Activated T-cell treated with anti-CD3 and anti-CD28 coated beads, Interleukin-2, amount 50 U/mL, for 1 hour (primary cell): ENCODE data around the gene SOX5.
"Not testable (repeated sequence)": the region's sequence is repeated elsewhere in the genome, so short reads cannot be mapped to it uniquely, and the experiment has no call there.

Source experiments
- DNase-seq: peaks from one replicate; pipeline ENCODE4 v3.0.0-alpha.2; 2020

The SOX5 gene

DNA sequence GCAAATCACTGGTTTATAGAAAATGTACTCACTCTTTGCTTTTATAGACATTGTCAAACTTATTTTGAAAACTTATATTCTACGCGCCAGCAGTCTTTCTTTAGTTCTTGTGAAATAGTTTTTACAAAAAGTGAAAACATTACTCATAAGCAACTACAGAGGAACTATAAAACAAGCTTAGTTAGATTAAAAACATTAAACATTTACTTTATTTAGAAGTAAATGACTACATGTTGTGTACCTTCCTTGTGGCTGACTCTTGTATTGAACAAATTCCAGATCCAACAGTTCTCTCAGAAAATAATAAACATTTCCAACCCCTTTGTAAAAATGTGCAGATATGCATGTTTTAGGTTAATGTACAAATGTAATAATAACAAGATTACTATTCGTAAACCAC, 198.5 kb downstream of the SOX5 start:
- DNase-seq = no peak

DNA sequence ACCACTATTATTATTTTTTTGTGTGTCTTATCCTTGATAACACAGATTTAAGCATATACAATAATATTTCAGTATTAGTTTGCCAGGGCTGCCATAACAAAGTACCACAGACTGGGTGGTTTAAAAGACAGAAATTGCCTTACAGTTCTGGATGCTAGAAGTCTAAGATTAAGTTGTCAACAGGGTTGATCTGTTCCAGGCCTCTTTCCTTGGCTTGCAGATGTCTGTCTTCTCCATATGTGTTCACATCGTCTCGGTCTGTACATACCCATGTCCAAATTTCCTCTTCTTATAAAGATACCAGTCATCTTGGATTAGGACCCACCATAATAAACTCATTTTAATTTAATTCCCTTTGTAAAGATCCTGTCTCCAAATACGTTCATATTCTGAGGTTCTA, 204.8 kb downstream of the SOX5 start:
- no peak for DNase-seq

DNA sequence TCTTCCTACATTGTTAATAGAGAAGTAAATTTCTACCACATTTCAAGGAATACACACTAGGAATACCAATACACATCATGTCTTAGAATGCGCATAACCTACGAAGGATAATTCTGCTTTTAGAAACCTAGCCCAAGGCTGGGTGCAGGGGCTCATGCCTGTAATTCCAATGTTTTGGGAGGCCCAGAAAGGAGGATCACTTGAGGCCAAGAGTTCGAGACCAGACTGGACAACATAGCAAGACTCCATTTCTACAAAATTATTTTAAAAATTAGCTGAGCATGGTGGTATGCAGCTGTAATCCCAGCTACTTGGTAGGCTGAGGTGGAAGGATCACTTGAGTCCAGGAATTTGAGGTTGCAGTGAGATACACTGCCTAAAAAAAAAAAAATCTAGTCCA, 206.9 kb downstream of the SOX5 start:
- DNase-seq = no peak

DNA sequence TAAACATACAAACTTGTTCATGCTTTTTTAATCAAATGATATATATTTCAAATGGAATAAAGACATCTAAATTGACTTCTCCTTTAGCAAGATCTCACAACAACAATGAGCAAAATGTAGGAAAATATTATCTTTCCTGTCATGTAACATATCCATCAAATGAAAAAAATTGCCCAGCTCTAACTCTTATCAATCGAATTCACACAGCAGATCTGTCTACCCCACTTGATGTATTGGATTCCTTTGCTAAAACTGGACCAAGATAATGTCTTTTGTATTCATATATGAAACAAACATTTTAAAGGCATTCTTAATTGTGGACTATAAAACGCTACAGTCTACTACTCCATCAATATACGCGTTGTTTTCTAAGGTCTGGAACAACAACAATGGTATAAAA, 218.0 kb downstream of the SOX5 start:
- DNase-seq = no peak

DNA sequence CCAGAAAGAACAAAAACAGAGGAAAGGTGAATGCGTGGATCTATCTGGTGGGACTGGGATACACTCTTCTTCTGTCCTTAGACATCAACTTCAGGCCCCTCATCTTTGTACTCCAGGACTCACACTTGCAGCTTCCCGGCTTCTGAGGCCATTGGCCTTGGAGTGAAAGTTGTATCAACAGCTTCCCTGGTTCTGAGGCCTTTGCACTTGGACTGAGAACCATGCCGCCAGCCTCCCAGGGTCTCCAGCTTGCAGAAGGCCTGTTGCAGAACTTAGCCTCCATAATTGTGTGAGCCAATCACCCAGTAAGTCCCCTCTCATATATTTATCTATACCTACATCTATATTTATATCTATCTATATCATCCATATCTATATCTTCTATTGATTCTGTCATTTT, 218.4 kb downstream of the SOX5 start:
- DNase-seq = no peak

DNA sequence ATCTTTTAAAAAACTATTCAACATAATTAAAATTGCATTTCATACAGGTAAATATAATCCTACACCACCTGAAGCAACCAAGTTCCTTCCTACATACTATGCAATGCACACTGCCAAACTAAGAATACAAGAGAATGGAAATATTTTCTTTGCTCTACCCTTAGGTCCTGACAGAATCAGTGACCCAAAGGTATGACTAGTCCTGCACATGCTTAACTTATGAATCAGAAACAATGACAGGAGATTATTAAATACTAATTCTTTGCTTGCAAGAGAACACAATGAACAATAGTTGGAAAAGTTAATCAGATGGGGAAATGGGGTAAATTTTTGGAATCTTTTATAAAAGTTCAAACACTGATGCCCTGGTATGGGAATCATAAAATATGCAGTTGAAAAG, 220.1 kb downstream of the SOX5 start:
- no peak for DNase-seq

DNA sequence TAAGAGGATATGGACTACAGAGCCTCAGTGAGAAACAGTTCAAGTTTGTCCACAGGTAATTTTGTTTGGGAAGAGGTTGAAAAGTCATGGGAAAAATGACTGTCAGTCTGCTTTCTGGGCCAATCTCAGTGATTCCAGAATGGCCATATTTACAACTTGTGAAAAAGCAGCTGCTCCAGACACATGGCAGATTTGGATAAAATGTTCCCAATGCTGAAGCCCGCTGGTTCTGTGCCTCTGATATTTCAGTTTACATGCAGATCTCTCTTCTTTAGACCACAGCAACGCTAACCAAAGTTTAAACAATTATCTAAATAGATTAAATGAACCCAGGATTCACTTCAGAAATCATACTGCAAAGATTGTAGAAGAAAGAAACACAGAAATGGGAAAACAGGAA, 222.8 kb downstream of the SOX5 start:
- DNase-seq = no peak

DNA sequence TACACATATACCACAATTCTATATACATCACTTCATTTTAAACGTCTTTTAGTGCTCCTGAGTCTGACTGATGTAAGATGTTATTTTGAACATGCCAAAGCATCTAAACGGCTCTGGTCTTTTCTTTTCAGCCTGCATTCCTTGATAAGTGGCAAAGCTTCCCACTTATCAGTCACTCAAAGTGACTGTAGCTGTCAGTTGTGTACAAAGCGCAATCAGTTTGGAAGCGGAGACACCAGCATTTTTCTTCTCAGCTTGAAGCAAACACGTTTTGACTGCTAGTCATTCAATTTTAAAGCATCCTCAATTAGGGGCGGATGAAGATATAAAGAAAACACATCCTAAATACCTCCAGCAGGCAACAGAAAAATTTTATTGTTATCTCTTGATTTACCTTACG, 226.8 kb downstream of the SOX5 start:
- DNase-seq = no peak

DNA sequence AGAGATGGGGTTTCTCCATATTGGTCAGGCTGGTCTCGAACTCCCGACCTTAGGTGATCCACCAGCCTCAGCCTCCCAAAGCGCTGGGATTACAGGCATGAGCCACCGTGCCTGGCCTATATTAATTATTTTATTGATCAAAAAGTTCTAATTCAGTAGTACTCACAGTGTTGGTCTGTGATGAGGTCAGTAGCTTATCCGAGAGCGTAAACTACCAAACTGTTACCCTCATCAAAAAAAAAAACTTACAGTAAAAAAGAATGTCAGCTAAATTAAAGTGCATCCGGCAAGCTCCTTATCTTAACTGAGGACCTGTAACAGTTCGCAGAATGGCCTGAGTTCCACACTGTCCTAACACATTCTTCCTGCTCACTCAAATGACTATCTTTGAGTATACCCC, 228.2 kb downstream of the SOX5 start:
- DNase-seq = no peak

DNA sequence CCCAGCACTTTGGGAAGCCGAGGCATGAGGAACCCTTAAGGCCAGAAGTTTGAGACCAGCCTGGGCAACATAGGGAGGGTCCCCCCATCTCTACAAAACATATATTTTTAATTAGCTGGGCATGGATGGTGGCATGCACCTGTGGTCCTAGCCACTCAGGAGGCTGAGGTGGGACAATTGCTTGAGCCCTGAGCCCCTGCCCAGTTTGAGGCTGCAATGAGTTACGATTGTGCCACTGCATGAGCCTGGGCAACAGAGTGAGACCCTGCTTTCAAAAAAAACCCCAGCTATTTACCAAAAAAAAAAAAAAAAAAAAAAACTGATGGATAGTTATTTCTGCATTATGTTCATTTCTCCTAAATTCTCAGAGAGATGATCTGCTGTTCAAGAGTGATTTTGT, 230.0 kb downstream of the SOX5 start:
- no peak for DNase-seq

DNA sequence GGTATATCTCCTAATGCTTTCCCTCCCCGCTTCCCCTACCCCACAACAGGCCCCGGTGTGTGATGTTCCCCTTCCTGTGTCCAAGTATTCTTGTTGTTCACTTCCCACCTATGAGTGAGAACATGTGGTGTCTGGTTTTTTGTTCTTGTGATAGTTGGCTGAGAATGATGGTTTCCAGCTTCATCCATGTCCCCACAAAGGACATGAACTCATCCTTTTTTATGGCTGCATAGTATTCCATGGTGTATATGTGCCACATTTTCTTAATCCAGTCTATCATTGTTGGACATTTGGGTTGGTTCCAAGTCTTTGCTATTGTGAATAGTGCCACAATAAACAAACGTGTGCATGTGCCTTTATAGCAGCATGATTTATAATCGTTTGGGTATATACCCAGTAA, 239.1 kb downstream of the SOX5 start:
- not testable (repeated sequence) for DNase-seq

DNA sequence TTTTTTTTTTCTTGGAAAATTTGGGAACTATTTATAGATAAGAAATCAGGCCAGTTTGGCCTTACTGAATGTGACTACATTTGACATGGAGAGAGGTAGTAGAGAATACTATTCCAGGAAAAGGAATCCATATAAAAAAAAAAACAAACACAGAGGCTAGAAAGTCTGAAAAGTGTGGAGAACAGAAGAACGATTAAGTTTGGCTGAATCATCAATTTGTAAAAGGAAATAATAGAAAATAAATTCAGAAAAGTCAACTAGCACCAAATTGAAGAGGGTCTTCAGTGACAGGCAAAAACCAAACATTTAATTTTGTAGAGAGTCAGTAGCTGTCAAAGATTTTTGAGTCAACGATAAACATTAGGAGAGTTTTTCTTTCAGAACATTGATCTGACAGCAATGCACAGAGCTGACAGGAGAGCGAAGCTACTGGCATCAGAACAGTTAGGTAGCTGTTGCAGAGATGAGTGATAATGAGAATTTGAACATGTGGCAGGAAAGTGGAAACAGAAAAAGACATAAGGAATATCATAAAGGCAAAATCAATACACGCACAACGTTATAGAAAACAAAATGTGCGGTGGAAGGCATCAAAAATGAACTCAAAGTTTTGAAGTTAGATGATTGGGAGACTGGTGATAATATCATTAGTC, 241.2 kb downstream of the SOX5 start:
- DNase-seq = no peak

DNA sequence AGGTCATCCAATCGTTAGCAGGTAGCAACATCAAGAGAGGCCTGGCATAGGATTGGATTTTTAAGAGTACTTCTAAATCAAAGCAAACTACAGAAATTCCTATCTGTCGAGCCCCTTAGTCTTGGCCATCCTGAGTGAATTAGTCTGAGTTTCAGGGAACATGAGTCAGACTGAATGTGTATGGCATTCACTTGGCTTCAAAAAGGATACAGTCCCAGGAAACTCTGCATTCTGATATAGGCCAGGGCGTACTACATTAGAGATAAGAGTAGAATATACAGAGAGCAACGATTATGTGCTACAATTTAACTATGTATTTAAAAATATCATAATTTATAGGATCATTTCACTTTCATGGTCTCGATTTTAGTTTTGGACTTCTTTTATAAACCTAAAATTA, 242.2 kb downstream of the SOX5 start:
- no peak for DNase-seq

DNA sequence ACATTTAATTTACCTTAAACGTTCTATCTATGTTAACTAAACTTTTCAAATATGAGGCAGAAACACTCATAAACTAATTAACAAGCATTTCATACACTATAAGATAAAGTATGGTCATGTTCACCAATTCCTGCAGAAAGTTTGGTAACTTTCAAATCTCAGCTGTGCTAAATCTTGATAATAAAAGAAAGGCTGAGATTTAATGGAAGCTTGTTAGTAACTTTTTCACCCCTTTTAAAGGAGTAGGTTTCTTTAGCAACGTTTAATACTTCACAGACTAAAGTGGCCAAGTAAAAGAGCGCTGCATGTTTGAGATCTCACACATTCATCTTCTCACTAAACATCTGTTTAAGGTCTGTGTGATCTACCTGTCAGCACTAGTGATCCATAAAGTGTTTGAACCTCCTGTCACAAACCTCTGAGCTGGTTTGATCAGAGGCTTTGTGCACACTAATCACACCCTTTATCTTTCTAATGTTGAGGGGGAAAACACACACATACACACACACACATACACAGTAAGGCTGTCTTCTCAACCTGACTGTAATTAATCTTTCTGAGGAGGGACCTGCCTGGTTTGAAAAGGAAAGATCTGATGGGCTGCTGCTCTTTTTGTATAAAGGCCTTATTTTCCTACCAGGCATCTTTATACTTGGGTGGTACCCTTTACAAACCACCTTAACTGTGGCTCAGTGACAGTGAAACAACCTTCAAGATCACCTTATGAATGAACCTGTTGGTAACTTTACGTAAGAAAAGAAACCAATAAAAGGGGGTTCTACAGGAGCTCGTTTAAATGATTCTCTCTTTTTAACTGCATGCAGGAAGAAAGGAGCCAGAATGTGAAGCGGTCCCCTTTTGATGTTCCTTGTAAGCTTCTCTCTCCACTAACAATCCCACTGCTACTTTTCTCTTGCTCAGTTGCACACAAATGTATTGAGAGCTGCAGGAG, 244.2 kb downstream of the SOX5 start:
- no peak for DNase-seq

DNA sequence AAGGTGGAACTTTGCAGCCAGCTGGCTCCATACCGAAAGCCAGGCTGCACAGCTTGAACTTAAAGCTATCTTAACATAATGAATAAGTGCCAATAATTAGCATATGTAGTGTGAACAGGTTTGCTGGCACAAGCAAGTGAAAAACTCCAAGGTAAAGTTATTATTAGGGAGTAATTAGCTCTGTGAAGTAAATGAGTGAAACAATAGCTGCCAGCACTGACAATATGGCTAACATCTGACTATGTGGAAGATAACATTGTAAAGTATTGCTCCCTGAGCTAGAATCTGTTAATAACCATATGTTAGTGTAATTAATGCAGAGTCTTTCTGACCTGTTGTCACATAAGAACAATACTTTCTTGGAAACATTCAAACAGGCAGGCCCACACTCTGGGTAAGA, 246.4 kb downstream of the SOX5 start:
- no peak for DNase-seq

DNA sequence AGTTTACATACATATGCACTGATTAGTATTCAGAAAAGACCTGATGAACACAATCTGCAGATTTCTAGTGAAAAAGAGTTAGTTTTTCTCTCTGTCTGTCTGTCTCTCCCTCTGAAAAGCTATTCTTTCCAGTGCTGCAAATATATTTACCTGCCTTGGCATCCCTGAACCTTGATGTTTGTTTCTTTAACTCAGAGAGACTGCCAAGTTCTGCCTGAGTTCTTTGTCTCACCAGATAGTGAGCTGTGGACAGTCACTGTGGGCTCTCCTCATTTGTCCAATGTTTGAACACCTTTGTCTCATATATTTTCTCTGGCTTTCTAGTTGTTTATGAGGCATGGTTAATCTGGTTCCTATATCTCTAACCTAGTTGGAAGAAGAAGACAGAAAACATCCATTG, 250.4 kb downstream of the SOX5 start:
- DNase-seq = no peak

DNA sequence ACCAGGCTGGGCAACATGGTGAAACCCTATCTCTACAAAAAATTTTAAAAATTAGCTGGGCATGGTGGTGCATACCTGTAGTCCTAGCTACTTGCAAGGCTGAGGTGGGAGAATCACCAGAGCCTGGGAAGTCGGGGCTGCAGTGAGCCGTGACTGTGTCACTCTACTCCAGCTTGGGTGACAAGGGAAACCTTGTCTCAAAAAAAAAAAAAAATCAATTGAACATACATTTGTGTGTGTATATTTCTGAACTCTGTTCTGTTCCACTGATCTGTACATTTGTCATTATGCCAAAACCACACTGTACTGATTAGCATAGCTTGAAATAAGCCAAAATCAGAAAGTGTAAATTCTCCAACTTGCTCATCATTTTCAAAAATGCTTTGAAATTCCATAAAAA, 254.6 kb downstream of the SOX5 start:
- DNase-seq = no peak

DNA sequence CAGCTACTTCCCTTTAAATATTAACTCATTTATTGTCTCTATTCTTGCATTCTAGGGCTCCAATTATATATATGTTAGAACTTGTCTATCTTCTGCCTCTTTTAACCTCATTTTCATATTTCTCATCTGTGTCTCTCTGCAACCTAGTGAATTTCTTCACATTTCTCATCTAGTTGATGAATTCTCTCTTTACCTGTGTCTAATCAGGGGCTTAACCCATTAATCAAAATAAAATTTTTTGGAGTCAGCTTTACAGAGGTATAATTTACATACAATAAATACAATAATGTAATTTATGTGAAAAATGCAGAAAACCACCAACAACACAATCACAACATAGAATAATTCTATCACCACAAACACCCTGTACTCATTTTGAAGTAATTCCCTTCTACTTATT, 255.2 kb downstream of the SOX5 start:
- DNase-seq = no peak

DNA sequence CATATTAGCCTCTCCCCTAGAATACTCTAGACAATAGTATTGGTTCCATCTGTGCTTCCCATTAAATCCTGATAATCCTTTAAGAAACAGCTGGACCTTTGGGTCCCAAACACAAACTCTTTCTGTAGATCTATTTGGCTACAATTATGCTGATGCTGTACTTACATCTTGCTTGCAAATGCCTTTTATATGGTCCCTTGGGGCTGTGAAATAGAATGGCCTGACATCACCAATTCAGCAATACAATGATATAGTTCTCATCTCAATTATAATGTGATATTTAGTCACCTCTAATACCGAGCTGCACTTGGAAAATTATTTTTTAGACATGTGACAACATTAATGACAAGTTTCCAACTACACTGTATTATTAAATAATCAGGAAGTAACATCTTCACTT, 261.5 kb downstream of the SOX5 start:
- no peak for DNase-seq

DNA sequence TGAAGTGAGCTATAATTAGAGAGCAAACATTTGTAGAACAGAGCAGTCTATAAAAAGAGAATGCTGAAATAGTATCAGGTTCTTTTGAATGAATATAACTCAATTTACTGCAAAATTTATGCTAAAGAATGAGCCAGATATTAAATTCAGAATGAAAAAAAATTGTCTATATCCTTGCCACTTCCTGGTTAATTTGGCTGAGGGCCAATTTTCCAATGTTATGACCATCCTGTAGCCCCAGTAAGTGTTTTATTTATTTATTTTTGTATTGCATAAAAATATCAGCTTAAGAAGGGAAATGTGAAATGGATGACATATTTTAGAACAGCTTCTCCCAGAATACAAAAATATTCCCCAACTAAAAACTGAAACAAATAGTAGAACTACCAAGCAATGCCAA, 263.4 kb downstream of the SOX5 start:
- DNase-seq = no peak

DNA sequence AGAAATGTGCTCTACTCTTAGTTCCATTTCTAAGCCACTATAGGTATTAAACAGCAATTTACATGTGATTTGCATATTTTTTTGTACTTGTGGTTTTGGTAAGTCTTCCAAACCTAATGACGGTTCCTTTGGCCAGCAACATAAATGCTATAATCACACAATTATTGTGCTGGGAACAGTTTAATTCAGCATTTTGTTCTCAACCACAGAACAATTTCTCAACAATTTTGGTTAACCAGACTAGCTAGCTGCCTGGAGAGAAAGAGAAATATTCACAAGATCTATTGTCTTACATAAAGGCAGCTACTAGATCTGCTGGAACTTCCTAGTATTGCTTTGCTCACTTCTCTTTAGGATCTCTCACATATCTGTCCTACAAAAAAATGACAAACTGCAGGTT, 265.3 kb downstream of the SOX5 start:
- DNase-seq = no peak

DNA sequence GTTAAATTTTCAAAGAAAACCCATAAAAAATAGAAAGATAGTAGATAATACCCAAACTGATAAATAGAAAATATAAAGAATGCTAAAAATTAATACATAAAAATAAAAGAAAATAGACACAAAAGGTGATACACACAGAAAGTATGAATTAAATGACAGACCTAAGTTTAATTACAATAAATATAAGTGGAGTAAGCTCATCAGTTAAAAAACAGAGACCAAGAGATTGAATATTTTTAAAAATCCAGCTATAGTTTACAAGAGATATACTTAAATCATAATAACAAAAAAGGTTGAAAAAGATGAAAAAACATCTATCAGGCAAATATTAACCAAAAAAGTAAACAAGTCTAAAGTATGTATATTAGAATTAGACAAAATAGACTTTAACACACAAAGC, 268.2 kb downstream of the SOX5 start:
- no peak for DNase-seq

DNA sequence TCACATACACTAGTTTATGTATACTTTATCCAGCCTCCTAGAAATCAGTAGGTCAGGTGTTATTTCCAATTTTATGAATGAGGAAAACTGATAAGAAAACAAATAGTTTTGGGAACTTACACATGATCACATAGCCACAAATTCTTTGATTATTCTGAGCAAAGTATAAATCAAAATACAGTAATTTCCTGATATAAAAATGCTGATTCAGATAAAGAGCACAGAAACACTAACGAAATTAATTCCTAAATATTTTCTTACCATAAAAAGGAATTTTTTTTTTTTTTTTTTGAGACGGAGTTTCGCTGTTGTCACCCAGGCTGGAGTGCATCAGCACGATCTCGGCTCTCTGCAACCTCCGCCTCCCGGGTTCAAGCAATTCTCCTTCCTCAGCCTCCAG, 275.4 kb downstream of the SOX5 start:
- no peak for DNase-seq

DNA sequence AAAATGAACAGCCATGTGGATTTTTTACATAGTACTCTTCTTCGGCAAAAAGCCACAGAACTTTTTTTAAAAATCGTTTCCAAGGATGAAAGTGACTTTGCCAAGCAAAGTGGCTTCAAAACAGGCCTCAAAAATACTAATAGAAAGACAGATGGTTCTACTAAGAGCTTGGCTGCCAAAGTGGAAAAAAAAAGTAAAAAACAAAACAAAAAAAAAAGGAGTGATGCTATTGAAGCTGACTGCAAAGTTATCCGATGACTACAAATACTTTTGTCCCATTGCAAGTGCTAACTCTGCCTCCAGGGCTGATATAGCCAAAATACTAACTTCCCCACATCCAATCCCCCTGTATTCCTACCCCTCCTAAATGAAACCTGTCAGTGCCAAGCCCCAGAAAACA, 277.6 kb downstream of the SOX5 start:
- DNase-seq = no peak

DNA sequence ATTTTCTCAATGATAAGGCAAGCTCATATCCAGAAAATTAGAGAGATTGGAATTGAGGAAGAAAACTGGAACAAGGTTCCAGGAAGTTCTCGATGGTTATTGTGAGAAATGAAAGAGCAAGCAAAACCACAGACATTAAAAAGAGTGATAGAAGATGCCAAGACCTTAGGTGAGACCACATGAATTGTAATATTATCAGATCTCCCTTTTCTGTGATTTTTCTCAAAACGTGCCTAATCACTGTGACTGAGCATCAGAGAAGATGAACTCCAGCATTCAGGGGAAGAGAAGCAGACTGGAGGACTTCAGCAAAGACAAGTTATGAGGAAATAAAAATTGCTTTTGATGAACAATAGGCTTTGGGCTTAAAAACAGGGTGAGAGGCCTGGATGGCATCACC, 278.8 kb downstream of the SOX5 start:
- DNase-seq = no peak
